K562 (cell line): ENCODE results near the gene SSH3. TPM values are rescaled to one million over a fixed set of nuclear protein-coding genes. Genes with fewer than 3 reads are reported as not detected.

Experiments
- CBX3 ChIP-seq, 2 experiments: IDR thresholded peaks; 1 replicate in 1 of 2; 2 replicates in 1 of 2; pipeline ENCODE4 v1.6.1; 2012; ENCODE audit warnings: inconsistent platforms in 2 of 2, low read length in 2 of 2, borderline replicate concordance in 1 of 2, control low read depth in 1 of 2
- REST ChIP-seq, 2 experiments: fragments of 450-650 bp; formaldehyde crosslinking in 1 of 2; IDR thresholded peaks; 2 replicates each; pipeline versions ENCODE4 v1.4.0 to v1.6.1; 2014 to 2020; ENCODE audit warnings: mild to moderate bottlenecking in 2 of 2, borderline replicate concordance in 1 of 2, low read depth in 1 of 2
- polyA plus RNA-seq, 8 experiments: library from polyadenylated mRNA; depleted of rRNA in 4 of 8; stranded (reverse) in 5 of 8; unstranded in 3 of 8; fragments of >200 nt; fragmentation: Nextera tagmentation in 2 of 8; fragmentation: Illumina TruSeq in 1 of 8; extraction: Ambion mirVana in 2 of 8; extraction: Trizol in 1 of 8; gene quantifications; 2 replicates each; pipeline versions ENCODE4 v1.2.1 to v1.2.3, GENCODE V29; 2011 to 2014; ENCODE audit warnings: inconsistent platforms in 1 of 8, missing spikeins in 1 of 8
- total RNA-seq, 7 experiments: library from RNA; depleted of rRNA in 6 of 7; stranded (reverse); fragments of >200 nt in 6 of 7; fragmentation: Illumina TruSeq in 2 of 7; extraction: Trizol in 2 of 7; gene quantifications; 2 replicates each; pipeline versions ENCODE4 v1.2.1 to v1.2.3, GENCODE V29; 2011 to 2021; ENCODE audit warnings: low replicate concordance in 1 of 7

The SSH3 gene
- total and polyA plus RNA-seq, 9 of the 15 experiments (the other 6 are each of a cell fraction or from before 2014, with no cell fraction given) = 0.07 to 1.0 (median 0.24) TPM; not detected in 3

- no peak for TF ChIP-seq REST (IDR thresholded peaks at IDR 0.05; ENCODE audit: borderline replicate concordance)
- TF ChIP-seq REST (CRISPR knock-in tag; IDR thresholded peaks at IDR 0.05; ENCODE audit: low read depth) = no peak
- no peak for TF ChIP-seq CBX3 (IDR thresholded peaks at IDR 0.05; ENCODE audit: borderline replicate concordance in 1 of 2, low read length in 2 of 2)
Observed at GRCh38 chr11:67322049-67322448, 18.7 kb downstream of the SSH3 start (continued).
